ENCODE data around the gene GCH1.

GCH1 gene

GRCh38 chr14:54792288-54792687 is 110.3 kb downstream of the GCH1 start:
- DNase-seq, result no peak
